ENCODE data around the gene SUPT7L. TPM values are rescaled to one million over a fixed set of nuclear protein-coding genes. Genes with fewer than 3 reads are reported as not detected.
A peak's percentile ranks its signal among the peaks of the same experiment; 100 is the strongest.

SUPT7L gene
- total and polyA plus RNA-seq, 4 donors = 9.6 to 14.6 (median 11.5) TPM

DNA sequence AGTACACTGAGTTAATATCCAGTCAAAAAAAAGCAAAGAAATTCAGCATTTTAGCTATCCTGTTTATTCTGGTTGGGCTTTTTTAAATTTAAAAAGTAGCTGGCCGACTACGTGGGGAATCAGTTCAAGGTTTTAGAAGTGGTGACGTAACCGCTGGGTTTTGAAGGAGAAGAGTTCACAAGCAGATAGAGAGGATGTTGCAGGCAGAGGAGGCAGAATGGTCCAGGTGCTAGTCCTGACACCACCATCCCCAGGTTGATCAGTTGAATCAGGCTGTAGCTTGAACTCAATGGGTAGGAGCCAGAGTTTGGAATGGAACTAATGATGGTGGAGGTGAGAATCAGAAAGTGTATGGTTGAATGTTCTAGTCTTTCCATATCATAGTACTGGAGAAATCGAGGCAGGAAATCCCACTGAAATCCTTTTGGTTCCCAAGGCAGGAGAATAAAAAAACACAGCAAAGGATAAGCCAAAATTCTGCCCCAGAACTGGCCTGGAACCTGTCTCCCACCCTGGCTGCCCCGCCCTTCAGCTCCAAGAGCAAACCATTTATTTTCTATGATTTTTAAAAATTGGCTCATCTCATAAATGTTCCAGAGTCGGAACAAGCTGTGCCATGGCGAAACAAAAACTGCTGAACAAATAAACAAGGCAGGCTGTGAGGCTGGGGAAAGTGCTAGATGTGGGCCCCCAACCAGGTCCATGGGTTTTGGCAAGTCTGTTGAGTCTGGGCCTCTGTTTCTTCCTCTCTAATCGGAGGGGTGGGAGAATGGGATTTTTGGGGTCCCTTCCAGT lies 44.2 kb upstream of the SUPT7L start:
- Histone ChIP-seq H3K4me3 (ENCODE audit: low read depth in 1 of 3, low read length in 3 of 3) (no peak overlapping the region), H3K27ac (ENCODE audit: low read depth in 1 of 2, low read length in 2 of 2) (no peak overlapping the region), H3K27me3 (ENCODE audit: control insufficient read depth in 4 of 4, insufficient read depth in 4 of 4, low read length in 3 of 4) (no peaks in the 10 kb centered on the region), H3K36me3 (ENCODE audit: control insufficient read depth in 4 of 4, insufficient read depth in 3 of 4, low read depth in 1 of 4, low read length in 3 of 4) (no peaks in the 10 kb centered on the region), H3K4me1 (ENCODE audit: control insufficient read depth in 4 of 4, insufficient read depth in 4 of 4, low read length in 3 of 4) (peaks cover 0 to 2% (median 0%) of the 10 kb centered on the region in 4 donors), H3K9ac (ENCODE audit: low read depth in 1 of 2, low read length in 2 of 2) (no peak overlapping the region), H3K9me3 (ENCODE audit: control insufficient read depth in 4 of 4, low read length in 3 of 4) (no peaks in the 10 kb centered on the region)
- DNase-seq (ENCODE audit: low spot score) = no peak
- no peak for TF ChIP-seq JUND (IDR thresholded peaks at IDR 0.05)
- TF ChIP-seq HNF4A (conservative IDR thresholded peaks at IDR 0.05) = no peak
- TF ChIP-seq YY1 (IDR thresholded peaks at IDR 0.05) = no peak
- 89% methylated on average over 9 of the region's 9 CpGs for WGBS

DNA sequence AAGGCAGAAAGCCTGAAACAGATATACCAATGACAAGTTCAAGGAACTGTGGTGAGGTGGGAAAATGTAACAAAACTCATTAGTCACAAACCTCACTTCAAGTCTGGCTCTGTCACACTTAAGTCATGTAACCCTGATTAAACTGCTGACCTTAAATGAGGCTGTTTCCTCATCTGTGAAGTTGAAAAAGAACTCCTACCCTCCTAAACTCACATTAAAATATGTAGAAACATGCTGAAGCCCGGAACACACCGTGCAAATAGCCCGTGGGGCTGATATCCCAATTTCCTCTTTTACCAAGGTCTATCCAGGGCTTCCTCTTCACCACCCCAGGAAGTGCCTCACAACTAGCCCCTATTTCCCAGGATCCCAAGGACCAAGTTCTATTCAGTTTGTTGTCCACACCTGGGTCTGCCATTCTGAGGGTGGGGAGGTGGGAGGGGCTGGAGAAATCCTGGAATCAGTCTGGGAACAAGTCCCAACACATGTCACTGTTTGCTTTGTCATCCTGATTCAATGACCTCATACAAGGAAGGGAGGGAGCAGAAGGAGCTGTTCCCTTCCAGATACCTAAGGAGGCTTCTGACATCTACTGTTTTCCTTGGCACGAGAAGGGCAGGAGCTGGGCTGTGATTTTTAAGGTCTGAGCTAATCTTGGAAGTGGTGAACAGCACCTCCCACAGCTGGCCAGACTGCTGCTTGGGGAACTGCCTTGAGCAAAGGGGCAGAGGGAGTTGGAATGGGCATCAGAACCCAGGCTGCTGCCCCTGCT lies 42.6 kb upstream of the SUPT7L start:
- H3K27me3 ChIP-seq (ENCODE audit: control insufficient read depth in 4 of 4, insufficient read depth in 4 of 4, low read length in 3 of 4) = no peaks in the 10 kb centered on the region
- WGBS = 53% methylated on average over 4 of the region's 4 CpGs
- H3K4me1 ChIP-seq (ENCODE audit: control insufficient read depth in 4 of 4, insufficient read depth in 4 of 4, low read length in 3 of 4) = peaks cover 0 to 4% (median under 1%) of the 10 kb centered on the region in 4 donors
- H3K27ac ChIP-seq (ENCODE audit: low read depth in 1 of 2, low read length in 2 of 2) = peak overlapping the region in 1 of 2 donors; percentile 28
- H3K9ac ChIP-seq (ENCODE audit: low read depth in 1 of 2, low read length in 2 of 2) = no peak overlapping the region
- H3K4me3 ChIP-seq (ENCODE audit: low read depth in 1 of 3, low read length in 3 of 3) = no peak overlapping the region
- H3K36me3 ChIP-seq (ENCODE audit: control insufficient read depth in 4 of 4, insufficient read depth in 3 of 4, low read depth in 1 of 4, low read length in 3 of 4) = no peaks in the 10 kb centered on the region
- no peaks in the 10 kb centered on the region for H3K9me3 ChIP-seq (ENCODE audit: control insufficient read depth in 4 of 4, low read length in 3 of 4)
- TF ChIP-seq RAD21 (IDR thresholded peaks at IDR 0.05) (no peak), JUND (IDR thresholded peaks at IDR 0.05) (peak in 1 of 2 donors; percentile 39)
- DNase-seq (ENCODE audit: low spot score) = no peak

DNA sequence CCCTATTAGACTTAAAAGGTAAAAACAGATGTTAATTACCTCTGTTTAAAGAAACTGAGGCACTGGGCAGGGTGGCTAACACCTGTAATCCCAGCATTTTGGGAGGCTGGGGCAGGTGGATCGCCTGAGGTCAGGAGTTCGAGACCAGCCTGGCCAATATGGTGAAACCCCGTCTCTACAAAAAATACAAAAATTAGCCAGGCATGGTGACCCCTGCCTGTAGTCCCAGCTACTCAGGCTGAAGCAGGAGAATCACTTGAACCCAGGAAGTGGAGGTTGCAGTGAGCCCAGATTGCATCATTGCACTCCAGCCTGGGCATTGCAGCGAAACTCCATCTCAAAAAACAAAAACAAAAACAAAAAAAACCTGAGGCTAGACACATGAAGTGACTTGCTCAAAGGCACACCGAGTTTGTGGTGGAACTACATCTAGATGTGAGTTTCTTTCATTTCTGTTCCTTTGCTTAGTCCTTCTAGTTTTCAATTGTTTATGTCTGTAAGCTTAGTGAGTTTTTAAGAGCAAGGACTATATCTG lies 41.0 kb upstream of the SUPT7L start:
- Histone ChIP-seq H3K27ac (ENCODE audit: low read depth in 1 of 2, low read length in 2 of 2) (no peak overlapping the region), H3K9me3 (ENCODE audit: control insufficient read depth in 4 of 4, low read length in 3 of 4) (no peaks in the 10 kb centered on the region), H3K4me1 (ENCODE audit: control insufficient read depth in 4 of 4, insufficient read depth in 4 of 4, low read length in 3 of 4) (peaks cover 0 to 4% (median under 1%) of the 10 kb centered on the region in 4 donors), H3K9ac (ENCODE audit: low read depth in 1 of 2, low read length in 2 of 2) (no peak overlapping the region), H3K36me3 (ENCODE audit: control insufficient read depth in 4 of 4, insufficient read depth in 3 of 4, low read depth in 1 of 4, low read length in 3 of 4) (no peaks in the 10 kb centered on the region), H3K4me3 (ENCODE audit: low read depth in 1 of 3, low read length in 3 of 3) (no peak overlapping the region), H3K27me3 (ENCODE audit: control insufficient read depth in 4 of 4, insufficient read depth in 4 of 4, low read length in 3 of 4) (no peaks in the 10 kb centered on the region)
- TF ChIP-seq SP1 (IDR thresholded peaks at IDR 0.05) = no peak
- TF ChIP-seq, protein P1, sequence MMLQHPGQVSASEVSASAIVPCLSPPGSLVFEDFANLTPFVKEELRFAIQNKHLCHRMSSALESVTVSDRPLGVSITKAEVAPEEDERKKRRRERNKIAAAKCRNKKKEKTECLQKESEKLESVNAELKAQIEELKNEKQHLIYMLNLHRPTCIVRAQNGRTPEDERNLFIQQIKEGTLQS (IDR thresholded peaks at IDR 0.05) = no peak
- no peak for TF ChIP-seq FOXA1 (IDR thresholded peaks at IDR 0.05)
- no peak for DNase-seq (ENCODE audit: low spot score)
- 90% methylated on average over 5 of the region's 5 CpGs for WGBS

DNA sequence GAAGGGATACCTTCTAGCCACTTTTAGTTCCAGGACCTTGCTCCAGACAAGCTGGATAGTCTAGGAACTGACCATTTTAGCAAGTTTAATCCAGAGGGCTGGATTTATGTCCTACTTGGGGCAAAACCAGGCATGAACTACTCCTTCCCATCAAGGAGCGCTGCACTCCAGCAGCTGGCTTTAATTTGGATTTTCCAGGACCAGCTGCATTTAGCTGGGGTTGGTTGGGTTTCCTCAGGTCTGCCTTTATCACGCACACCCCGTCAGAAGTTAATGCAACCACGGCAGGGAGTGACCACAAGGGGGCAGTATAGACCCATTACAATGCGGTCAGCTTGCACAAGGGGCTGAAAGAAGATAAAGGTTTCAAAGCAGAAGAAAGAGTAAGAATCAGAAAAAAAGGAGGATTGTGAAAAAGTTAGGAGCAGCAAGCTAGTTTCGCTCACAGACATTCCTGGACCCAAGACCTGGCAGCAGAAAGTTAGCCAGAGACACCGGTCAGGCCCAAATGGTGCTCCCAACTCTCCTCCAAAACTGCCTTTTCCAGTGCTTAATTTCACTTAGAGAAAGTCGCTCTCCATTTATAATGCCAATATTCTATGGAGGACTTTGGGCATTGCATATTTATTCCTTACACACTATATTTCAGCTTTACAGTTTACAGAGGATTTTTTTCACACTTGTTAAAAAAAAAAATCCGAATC lies 40.4 kb upstream of the SUPT7L start:
- Histone ChIP-seq H3K9me3 (ENCODE audit: control insufficient read depth in 4 of 4, low read length in 3 of 4) (no peaks in the 10 kb centered on the region), H3K9ac (ENCODE audit: low read depth in 1 of 2, low read length in 2 of 2) (no peak overlapping the region), H3K36me3 (ENCODE audit: control insufficient read depth in 4 of 4, insufficient read depth in 3 of 4, low read depth in 1 of 4, low read length in 3 of 4) (no peaks in the 10 kb centered on the region), H3K27me3 (ENCODE audit: control insufficient read depth in 4 of 4, insufficient read depth in 4 of 4, low read length in 3 of 4) (no peaks in the 10 kb centered on the region), H3K27ac (ENCODE audit: low read depth in 1 of 2, low read length in 2 of 2) (no peak overlapping the region), H3K4me3 (ENCODE audit: low read depth in 1 of 3, low read length in 3 of 3) (no peak overlapping the region), H3K4me1 (ENCODE audit: control insufficient read depth in 4 of 4, insufficient read depth in 4 of 4, low read length in 3 of 4) (peaks cover 0 to 4% (median under 1%) of the 10 kb centered on the region in 4 donors)
- TF ChIP-seq, protein P2, sequence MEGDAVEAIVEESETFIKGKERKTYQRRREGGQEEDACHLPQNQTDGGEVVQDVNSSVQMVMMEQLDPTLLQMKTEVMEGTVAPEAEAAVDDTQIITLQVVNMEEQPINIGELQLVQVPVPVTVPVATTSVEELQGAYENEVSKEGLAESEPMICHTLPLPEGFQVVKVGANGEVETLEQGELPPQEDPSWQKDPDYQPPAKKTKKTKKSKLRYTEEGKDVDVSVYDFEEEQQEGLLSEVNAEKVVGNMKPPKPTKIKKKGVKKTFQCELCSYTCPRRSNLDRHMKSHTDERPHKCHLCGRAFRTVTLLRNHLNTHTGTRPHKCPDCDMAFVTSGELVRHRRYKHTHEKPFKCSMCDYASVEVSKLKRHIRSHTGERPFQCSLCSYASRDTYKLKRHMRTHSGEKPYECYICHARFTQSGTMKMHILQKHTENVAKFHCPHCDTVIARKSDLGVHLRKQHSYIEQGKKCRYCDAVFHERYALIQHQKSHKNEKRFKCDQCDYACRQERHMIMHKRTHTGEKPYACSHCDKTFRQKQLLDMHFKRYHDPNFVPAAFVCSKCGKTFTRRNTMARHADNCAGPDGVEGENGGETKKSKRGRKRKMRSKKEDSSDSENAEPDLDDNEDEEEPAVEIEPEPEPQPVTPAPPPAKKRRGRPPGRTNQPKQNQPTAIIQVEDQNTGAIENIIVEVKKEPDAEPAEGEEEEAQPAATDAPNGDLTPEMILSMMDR (IDR thresholded peaks at IDR 0.05; ENCODE audit: low read depth, low read length, missing input control) = peak; percentile 95
- TF ChIP-seq, protein P3, sequence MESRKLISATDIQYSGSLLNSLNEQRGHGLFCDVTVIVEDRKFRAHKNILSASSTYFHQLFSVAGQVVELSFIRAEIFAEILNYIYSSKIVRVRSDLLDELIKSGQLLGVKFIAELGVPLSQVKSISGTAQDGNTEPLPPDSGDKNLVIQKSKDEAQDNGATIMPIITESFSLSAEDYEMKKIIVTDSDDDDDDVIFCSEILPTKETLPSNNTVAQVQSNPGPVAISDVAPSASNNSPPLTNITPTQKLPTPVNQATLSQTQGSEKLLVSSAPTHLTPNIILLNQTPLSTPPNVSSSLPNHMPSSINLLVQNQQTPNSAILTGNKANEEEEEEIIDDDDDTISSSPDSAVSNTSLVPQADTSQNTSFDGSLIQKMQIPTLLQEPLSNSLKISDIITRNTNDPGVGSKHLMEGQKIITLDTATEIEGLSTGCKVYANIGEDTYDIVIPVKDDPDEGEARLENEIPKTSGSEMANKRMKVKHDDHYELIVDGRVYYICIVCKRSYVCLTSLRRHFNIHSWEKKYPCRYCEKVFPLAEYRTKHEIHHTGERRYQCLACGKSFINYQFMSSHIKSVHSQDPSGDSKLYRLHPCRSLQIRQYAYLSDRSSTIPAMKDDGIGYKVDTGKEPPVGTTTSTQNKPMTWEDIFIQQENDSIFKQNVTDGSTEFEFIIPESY (IDR thresholded peaks at IDR 0.05) = no peak
- TF ChIP-seq RXRA (IDR thresholded peaks at IDR 0.05) (peak in 1 of 2 donors; percentile 22), RAD21 (IDR thresholded peaks at IDR 0.05) (peak; percentile 92 to 94), SP1 (IDR thresholded peaks at IDR 0.05) (no peak)
- whole genome bisulfite sequencing = 30% methylated on average over 9 of the region's 9 CpGs
- DNase-seq (ENCODE audit: low spot score) = peak; percentile 85
